ENCODE measurements around the gene ABR. TPM values are rescaled to one million over a fixed set of nuclear protein-coding genes. Genes with fewer than 3 reads are reported as not detected.
A peak's percentile ranks its signal among the peaks of the same experiment; 100 is the strongest.

ABR gene
- total and polyA plus RNA-seq, 2 of the 13 experiments (the other 11 are each of a cell fraction or from before 2014, with no cell fraction given), result 12.4 to 40.4 TPM

DNA sequence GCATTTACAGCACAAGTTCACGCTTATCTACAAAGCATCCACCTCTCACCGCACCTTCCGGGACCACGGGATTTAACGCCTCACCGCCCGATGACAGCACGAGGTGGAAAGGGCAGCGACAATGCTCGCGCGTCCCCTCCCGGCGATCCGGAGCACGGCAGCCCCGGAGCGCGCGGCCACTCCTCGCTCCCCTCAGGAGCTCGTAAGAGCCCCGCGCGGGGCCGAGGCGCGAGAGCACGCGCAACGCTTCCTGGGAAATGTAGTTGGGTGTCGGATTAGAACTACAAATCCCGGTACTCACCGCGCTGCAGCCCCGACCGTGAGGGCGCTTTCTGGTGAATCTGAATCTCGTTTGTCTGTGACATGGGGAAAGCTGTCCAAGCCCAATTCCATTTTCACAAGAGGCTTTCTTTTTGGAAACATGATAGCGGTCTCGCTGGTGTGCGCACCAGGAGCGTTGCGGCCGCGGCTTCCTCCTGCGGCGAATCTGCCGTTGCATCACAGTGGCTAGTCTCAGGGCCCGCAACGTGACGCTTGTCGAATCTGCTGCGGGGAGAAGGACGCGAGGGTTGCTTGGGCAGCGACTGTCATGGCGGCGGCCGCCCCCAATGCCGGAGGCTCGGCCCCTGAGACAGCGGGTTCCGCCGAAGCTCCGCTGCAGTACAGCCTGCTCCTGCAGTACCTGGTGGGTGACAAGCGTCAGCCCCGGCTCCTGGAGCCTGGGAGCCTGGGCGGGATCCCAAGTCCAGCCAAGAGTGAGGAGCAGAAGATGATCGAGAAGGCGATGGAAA, 183.0 kb downstream of the ABR start, which contains the start of gene TIMM22 (continued):
- TF ChIP-seq ZNF329 (CRISPR knock-in tag; IDR thresholded peaks at IDR 0.05; ENCODE audit: low read depth), result peak; percentile 57; the same call in 1 of the 2 replicates
- no peak for TF ChIP-seq POLR2AphosphoS2 (IDR thresholded peaks at IDR 0.05; ENCODE audit: low read depth, low read length)
- TF ChIP-seq KMT2B (CRISPR knock-in tag; IDR thresholded peaks at IDR 0.05), result peak; percentile 95
- TF ChIP-seq SNAPC5 (CRISPR knock-in tag; IDR thresholded peaks at IDR 0.05; ENCODE audit: borderline replicate concordance), result no peak
- TF ChIP-seq ZNF747 (CRISPR knock-in tag; IDR thresholded peaks at IDR 0.05; ENCODE audit: borderline replicate concordance), result peak; percentile 96; the same call in 1 of the 2 replicates
- TF ChIP-seq, protein P1, sequence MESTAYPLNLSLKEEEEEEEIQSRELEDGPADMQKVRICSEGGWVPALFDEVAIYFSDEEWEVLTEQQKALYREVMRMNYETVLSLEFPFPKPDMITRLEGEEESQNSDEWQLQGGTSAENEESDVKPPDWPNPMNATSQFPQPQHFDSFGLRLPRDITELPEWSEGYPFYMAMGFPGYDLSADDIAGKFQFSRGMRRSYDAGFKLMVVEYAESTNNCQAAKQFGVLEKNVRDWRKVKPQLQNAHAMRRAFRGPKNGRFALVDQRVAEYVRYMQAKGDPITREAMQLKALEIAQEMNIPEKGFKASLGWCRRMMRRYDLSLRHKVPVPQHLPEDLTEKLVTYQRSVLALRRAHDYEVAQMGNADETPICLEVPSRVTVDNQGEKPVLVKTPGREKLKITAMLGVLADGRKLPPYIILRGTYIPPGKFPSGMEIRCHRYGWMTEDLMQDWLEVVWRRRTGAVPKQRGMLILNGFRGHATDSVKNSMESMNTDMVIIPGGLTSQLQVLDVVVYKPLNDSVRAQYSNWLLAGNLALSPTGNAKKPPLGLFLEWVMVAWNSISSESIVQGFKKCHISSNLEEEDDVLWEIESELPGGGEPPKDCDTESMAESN (CRISPR knock-in tag; conservative IDR thresholded peaks at IDR 0.05), result peak; percentile 82; the same call in 1 of the 2 replicates
- peak; percentile 61 for TF ChIP-seq SUZ12 (IDR thresholded peaks at IDR 0.05; ENCODE audit: low read depth, low read length)
- TF ChIP-seq ESRRA (CRISPR knock-in tag; IDR thresholded peaks at IDR 0.05; ENCODE audit: low read depth), result peak; percentile 49; the same call in 1 of the 2 replicates
- TF ChIP-seq BRD4 (CRISPR knock-in tag; IDR thresholded peaks at IDR 0.05), result peak; percentile 52
- TF ChIP-seq THAP9 (CRISPR knock-in tag; IDR thresholded peaks at IDR 0.05; ENCODE audit: borderline replicate concordance), result peak; percentile 90
- TF ChIP-seq CENPX (CRISPR knock-in tag; IDR thresholded peaks at IDR 0.05), result no peak
- no peak; the same call in 1 of the 2 replicates for TF ChIP-seq ZNF446 (CRISPR knock-in tag; IDR thresholded peaks at IDR 0.05)
- peak; percentile 99 for TF ChIP-seq U2AF1 (optimal IDR thresholded peaks at IDR 0.05; ENCODE audit: low read depth, low read length)
- TF ChIP-seq SNAPC2 (CRISPR knock-in tag; IDR thresholded peaks at IDR 0.05), result 0 out of 2 replicates have a peak, but pooled peaks have one; percentile 25
- TF ChIP-seq U2AF2 (IDR thresholded peaks at IDR 0.05; ENCODE audit: low read depth, low read length), result no peak
- TF ChIP-seq SP1 (IDR thresholded peaks at IDR 0.05), result no peak
- peak; percentile 83 for TF ChIP-seq SP1 (CRISPR knock-in tag; IDR thresholded peaks at IDR 0.05)
- TF ChIP-seq ZSCAN21 (CRISPR knock-in tag; IDR thresholded peaks at IDR 0.05; ENCODE audit: borderline replicate concordance), result peak; percentile 68; the same call in 1 of the 2 replicates
- TF ChIP-seq SMARCC2 (IDR thresholded peaks at IDR 0.05), result no peak
- peak; percentile 85 for TF ChIP-seq HDAC2 (CRISPR knock-in tag; IDR thresholded peaks at IDR 0.05)
- TF ChIP-seq DMAP1 (CRISPR knock-in tag; IDR thresholded peaks at IDR 0.05), result peak; percentile 95
- peak; percentile 78 for TF ChIP-seq HOXA9 (CRISPR knock-in tag; IDR thresholded peaks at IDR 0.05; ENCODE audit: borderline replicate concordance)
- no peak for TF ChIP-seq ZNF674 (CRISPR knock-in tag; IDR thresholded peaks at IDR 0.05; ENCODE audit: low read depth)
- TF ChIP-seq FOXC1 (CRISPR knock-in tag; IDR thresholded peaks at IDR 0.05; ENCODE audit: borderline replicate concordance), result peak; percentile 93
- TF ChIP-seq NR1H2 (CRISPR knock-in tag; IDR thresholded peaks at IDR 0.05; ENCODE audit: borderline replicate concordance, low read depth), result 0 out of 2 replicates have a peak, but pooled peaks have one; percentile 58
